Right atrium auricular region (tissue), 2 donors: Measurements from ENCODE around the gene NRN1L. TPM values are rescaled to one million over a fixed set of nuclear protein-coding genes. Genes with fewer than 3 reads are reported as not detected.
"Not testable (repeated sequence)": the region's sequence is repeated elsewhere in the genome, so short reads cannot be mapped to it uniquely, and the experiment has no call there.

Experiments
- DNase-seq: peaks from one replicate; pipeline ENCODE4 v3.0.0-alpha.2; 2019; ENCODE audit warnings: low spot score
- H3K27ac ChIP-seq, 2 donors: fragments of 200-600 bp; sonication (generic); 1 replicate in 1 of 2; 2 replicates in 1 of 2; pipeline ENCODE4 v1.5.1; 2016 to 2019
- H3K27me3 ChIP-seq, 2 donors: fragments of 200-600 bp; sonication (generic); one replicate each; pipeline versions ENCODE4 v1.5.1 to v1.6.0; 2017 to 2019
- H3K36me3 ChIP-seq: fragments of 200-600 bp; sonication (generic); one replicate; pipeline ENCODE4 v1.5.1; 2016
- H3K4me1 ChIP-seq, 2 donors: fragments of 200-600 bp; sonication (generic); one replicate each; pipeline versions ENCODE4 v1.5.1 to v1.6.0; 2017 to 2019
- H3K4me3 ChIP-seq, 2 donors: fragments of 200-600 bp; sonication (generic); 1 replicate in 1 of 2; 2 replicates in 1 of 2; pipeline ENCODE4 v1.5.1; 2017 to 2019; ENCODE audit warnings: mild to moderate bottlenecking in 1 of 2, moderate library complexity in 1 of 2
- H3K9me3 ChIP-seq, 2 donors: fragments of 200-600 bp; sonication (generic); one replicate each; pipeline ENCODE4 v1.5.1; 2019
- total RNA-seq, 2 donors: library from RNA; depleted of rRNA; stranded (reverse); fragments of >200 nt; gene quantifications; one replicate each; pipeline ENCODE4 v1.1.0, GENCODE V29; 2016
- TF ChIP-seq, protein P1 (sequence below), 2 donors: fragments of 200-600 bp; sonication (generic); IDR thresholded peaks; one replicate each; pipeline ENCODE4 v1.5.1; 2019; ENCODE audit warnings: antibody characterized with exemption in 2 of 2

Gene NRN1L
- total RNA-seq, 2 donors from 2014 or later: not detected

DNA sequence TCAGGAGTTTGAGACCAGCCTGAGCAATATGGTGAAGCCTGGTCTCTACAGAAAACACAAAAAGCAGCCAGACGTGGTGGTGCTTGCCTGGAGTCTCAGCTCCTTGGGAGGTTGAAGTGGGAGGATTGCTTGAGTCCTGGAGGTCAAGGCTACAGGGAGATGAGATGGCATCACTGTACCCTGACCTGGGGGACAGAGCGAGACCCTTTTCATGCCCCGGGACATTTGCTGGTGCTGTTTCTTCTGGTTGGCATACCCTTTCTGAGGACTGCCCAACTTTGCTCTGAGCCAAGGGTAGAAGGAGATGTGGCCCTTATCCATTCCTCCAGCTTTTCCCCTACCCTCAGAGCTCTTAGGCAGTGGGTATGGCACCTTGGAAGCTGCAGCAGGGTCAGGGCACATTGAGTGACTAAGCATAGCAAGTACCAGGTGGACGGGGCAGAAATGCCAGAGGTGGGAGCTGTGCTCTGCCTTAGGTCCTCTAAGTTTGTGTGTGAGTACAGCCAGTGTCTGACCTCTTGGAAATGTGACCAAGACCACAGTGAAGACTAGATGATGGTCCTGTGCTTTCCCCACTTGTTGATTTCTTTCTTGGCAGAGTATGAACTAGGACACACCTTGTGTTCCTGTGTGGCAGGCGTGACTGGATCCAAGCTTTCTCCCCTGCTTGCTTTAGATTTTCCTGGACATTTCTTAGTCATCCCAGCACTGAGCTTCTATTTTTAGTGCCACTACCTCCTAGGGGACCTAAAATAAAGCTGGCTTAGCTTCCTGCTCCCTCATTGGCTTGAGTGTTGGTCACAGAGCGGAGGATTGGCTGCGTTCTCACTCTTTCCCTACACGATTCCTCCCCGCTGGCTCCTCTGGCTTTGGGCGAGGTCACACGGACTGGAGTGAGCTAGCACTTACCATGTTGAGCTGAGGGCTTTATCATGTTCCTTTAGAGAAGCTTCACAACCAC, 21.8 kb upstream of the NRN1L start:
- Histone ChIP-seq H3K4me1 (peaks cover 0 to 61% of the 10 kb centered on the region in 2 donors), H3K36me3 (peaks cover 30% of the 10 kb centered on the region), H3K27me3 (no peaks in the 10 kb centered on the region), H3K27ac (peak overlapping the region; percentile 88 to 95), H3K4me3 (no peak overlapping the region), H3K9me3 (no peaks in the 10 kb centered on the region)
- DNase-seq: peak; percentile 91
- TF ChIP-seq, protein P1, sequence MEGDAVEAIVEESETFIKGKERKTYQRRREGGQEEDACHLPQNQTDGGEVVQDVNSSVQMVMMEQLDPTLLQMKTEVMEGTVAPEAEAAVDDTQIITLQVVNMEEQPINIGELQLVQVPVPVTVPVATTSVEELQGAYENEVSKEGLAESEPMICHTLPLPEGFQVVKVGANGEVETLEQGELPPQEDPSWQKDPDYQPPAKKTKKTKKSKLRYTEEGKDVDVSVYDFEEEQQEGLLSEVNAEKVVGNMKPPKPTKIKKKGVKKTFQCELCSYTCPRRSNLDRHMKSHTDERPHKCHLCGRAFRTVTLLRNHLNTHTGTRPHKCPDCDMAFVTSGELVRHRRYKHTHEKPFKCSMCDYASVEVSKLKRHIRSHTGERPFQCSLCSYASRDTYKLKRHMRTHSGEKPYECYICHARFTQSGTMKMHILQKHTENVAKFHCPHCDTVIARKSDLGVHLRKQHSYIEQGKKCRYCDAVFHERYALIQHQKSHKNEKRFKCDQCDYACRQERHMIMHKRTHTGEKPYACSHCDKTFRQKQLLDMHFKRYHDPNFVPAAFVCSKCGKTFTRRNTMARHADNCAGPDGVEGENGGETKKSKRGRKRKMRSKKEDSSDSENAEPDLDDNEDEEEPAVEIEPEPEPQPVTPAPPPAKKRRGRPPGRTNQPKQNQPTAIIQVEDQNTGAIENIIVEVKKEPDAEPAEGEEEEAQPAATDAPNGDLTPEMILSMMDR (IDR thresholded peaks at IDR 0.05): no peak

GRCh38 chr16:67864044-67864443, 20.6 kb upstream of the NRN1L start:
- H3K9me3 ChIP-seq, H3K27me3 ChIP-seq, H3K4me3 ChIP-seq, DNase-seq: not testable (repeated sequence)
- Histone ChIP-seq H3K27ac (peak overlapping the region; percentile 88 to 95), H3K36me3 (peaks cover 41% of the 10 kb centered on the region), H3K4me1 (peaks cover 0 to 50% of the 10 kb centered on the region in 2 donors)

DNA sequence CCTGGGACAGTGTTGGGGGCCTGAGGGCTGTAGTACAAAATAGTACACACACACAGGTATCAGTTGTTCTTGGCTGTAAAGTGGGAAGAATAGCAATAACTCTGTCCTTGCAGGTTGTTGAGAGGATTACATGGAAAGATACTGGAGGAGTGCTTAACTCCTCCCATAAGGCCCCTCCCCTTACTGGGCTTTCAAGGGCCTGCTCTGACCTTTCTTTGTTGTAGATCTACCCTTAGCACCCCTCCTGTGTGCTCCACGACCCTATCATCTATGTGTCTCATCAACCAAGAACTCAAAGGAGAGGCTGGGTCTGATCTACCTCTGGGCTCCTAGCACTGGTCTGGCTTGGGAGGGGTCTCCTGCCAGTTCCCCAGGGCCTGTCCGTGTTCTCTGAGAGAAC, 20.1 kb upstream of the NRN1L start:
- peaks cover 47% of the 10 kb centered on the region for H3K36me3 ChIP-seq

GRCh38 chr16:67865318-67865717, 19.4 kb upstream of the NRN1L start:
- Histone ChIP-seq H3K36me3 (peaks cover 54% of the 10 kb centered on the region), H3K4me1 (peaks cover 0 to 44% of the 10 kb centered on the region in 2 donors), H3K27ac (peak overlapping the region in 1 of 2 donors; percentile 88), H3K9me3 (no peaks in the 10 kb centered on the region), H3K27me3 (no peaks in the 10 kb centered on the region), H3K4me3 (no peak overlapping the region)
- TF ChIP-seq, protein P1 (IDR thresholded peaks at IDR 0.05): peak in 1 of 2 donors; percentile 48
- no peak for DNase-seq

More for the DNA sequence above, 20.1 kb upstream of the NRN1L start:
- no peak overlapping the region for H3K4me3 ChIP-seq
- no peaks in the 10 kb centered on the region for H3K27me3 ChIP-seq
- peak overlapping the region; percentile 88 to 95 for H3K27ac ChIP-seq
- TF ChIP-seq, protein P1 (IDR thresholded peaks at IDR 0.05): no peak
- no peak for DNase-seq
- peaks cover 0 to 50% of the 10 kb centered on the region in 2 donors for H3K4me1 ChIP-seq
- no peaks in the 10 kb centered on the region for H3K9me3 ChIP-seq

GRCh38 chr16:67868290-67868689, 16.4 kb upstream of the NRN1L start:
- no peak for DNase-seq
- TF ChIP-seq, protein P1 (IDR thresholded peaks at IDR 0.05): no peak
- Histone ChIP-seq H3K36me3 (peaks cover 70% of the 10 kb centered on the region), H3K27ac (no peak overlapping the region), H3K9me3 (no peaks in the 10 kb centered on the region), H3K4me1 (peaks cover 0 to 21% of the 10 kb centered on the region in 2 donors), H3K4me3 (no peak overlapping the region), H3K27me3 (no peaks in the 10 kb centered on the region)

DNA sequence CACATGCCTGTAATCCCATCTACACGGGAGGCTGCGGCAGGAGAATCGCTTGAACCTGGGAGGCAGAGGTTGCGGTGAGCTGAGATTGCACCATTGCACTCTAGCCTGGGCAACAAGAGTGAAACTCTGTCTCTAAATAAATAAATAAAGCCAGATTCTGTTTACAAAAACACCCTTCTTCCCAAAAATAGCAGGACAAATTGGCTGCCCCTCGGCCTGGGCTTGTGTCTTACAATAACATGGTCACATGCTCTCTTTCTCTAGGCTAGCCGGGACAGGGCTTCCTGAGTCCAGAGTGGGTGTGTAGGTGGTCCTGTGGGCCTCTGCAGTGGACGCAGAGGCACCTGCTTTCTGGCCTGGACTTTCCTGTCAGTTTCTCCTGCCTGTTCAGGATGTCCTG, 15.0 kb upstream of the NRN1L start:
- Histone ChIP-seq H3K9me3 (no peaks in the 10 kb centered on the region), H3K36me3 (peaks cover 70% of the 10 kb centered on the region), H3K27ac (no peak overlapping the region), H3K4me3 (no peak overlapping the region), H3K27me3 (no peaks in the 10 kb centered on the region), H3K4me1 (peaks cover 0 to 21% of the 10 kb centered on the region in 2 donors)
- TF ChIP-seq, protein P1 (IDR thresholded peaks at IDR 0.05): no peak
- DNase-seq: no peak
